Measurements from ENCODE around the gene DNAJC10. TPM values are rescaled to one million over a fixed set of nuclear protein-coding genes. Genes with fewer than 3 reads are reported as not detected.

DNAJC10 gene
- total RNA-seq, 2 experiments from 2014 or later: 34.0 to 34.1 TPM

GRCh38 chr2:182668671-182669070, 47.4 kb upstream of the DNAJC10 start:
- no peaks in the 10 kb centered on the region for H3K27me3 ChIP-seq (ENCODE audit: control insufficient read depth in 1 of 2, insufficient read depth in 2 of 2, low read length in 2 of 2)
- Mint-ChIP-seq H3K9me3 (no peaks in the 10 kb centered on the region), H3K4me3 (no peak overlapping the region), H3K36me3 (ENCODE audit: low read depth) (no peaks in the 10 kb centered on the region), H3K27me3 (no peaks in the 10 kb centered on the region), H3K27ac (no peak overlapping the region), H3K4me1 (ENCODE audit: low read depth) (no peaks in the 10 kb centered on the region)
- DNase-seq: no peak
- no peak overlapping the region for H3K4me3 ChIP-seq (ENCODE audit: low read length)
- ChIA-PET CTCF (no interaction called here), POLR2A (no interaction called here)
- TF ChIP-seq, protein P1, sequence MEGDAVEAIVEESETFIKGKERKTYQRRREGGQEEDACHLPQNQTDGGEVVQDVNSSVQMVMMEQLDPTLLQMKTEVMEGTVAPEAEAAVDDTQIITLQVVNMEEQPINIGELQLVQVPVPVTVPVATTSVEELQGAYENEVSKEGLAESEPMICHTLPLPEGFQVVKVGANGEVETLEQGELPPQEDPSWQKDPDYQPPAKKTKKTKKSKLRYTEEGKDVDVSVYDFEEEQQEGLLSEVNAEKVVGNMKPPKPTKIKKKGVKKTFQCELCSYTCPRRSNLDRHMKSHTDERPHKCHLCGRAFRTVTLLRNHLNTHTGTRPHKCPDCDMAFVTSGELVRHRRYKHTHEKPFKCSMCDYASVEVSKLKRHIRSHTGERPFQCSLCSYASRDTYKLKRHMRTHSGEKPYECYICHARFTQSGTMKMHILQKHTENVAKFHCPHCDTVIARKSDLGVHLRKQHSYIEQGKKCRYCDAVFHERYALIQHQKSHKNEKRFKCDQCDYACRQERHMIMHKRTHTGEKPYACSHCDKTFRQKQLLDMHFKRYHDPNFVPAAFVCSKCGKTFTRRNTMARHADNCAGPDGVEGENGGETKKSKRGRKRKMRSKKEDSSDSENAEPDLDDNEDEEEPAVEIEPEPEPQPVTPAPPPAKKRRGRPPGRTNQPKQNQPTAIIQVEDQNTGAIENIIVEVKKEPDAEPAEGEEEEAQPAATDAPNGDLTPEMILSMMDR (IDR thresholded peaks at IDR 0.05): no peak
- no peaks in the 10 kb centered on the region for H3K36me3 ChIP-seq (ENCODE audit: insufficient read depth, low read length)
- H3K9me3 ChIP-seq (ENCODE audit: control insufficient read depth in 1 of 2, insufficient read depth in 1 of 2, low read length in 2 of 2): no peaks in the 10 kb centered on the region
- H3K27ac ChIP-seq (ENCODE audit: low read depth in 1 of 2, low read length in 2 of 2): no peak overlapping the region
- intact Hi-C loops (cut with DNase I, micrococcal nuclease): loop anchor here (5.0 kb wide), 2 partner anchors 49 to 424 kb away; partner anchors contain the start of gene DNAJC10 (in 1 of the 2)
- no peaks in the 10 kb centered on the region for H3K4me1 ChIP-seq (ENCODE audit: insufficient read depth, low read length)
- no peak for ATAC-seq (ENCODE audit: poor library complexity)

GRCh38 chr2:182672466-182673165, 43.4 kb upstream of the DNAJC10 start:
- Histone ChIP-seq H3K27me3 (ENCODE audit: control insufficient read depth in 1 of 2, insufficient read depth in 2 of 2, low read length in 2 of 2) (peaks cover 0 to 4% of the 10 kb centered on the region in 2 experiments), H3K27ac (ENCODE audit: low read depth in 1 of 2, low read length in 2 of 2) (no peak overlapping the region), H3K4me3 (ENCODE audit: low read length) (no peak overlapping the region), H3K36me3 (ENCODE audit: insufficient read depth, low read length) (no peaks in the 10 kb centered on the region), H3K9me3 (ENCODE audit: control insufficient read depth in 1 of 2, insufficient read depth in 1 of 2, low read length in 2 of 2) (no peaks in the 10 kb centered on the region), H3K4me1 (ENCODE audit: insufficient read depth, low read length) (no peaks in the 10 kb centered on the region)
- ChIA-PET CTCF (no interaction called here), POLR2A (no interaction called here)
- no peak for ATAC-seq (ENCODE audit: poor library complexity)
- Mint-ChIP-seq H3K36me3 (ENCODE audit: low read depth) (no peaks in the 10 kb centered on the region), H3K4me3 (no peak overlapping the region), H3K27me3 (peaks cover 27% of the 10 kb centered on the region), H3K27ac (no peak overlapping the region), H3K4me1 (ENCODE audit: low read depth) (no peaks in the 10 kb centered on the region), H3K9me3 (peaks cover 4% of the 10 kb centered on the region)
- intact Hi-C loops (cut with DNase I, micrococcal nuclease): no loop called here
- DNase-seq: no peak
- TF ChIP-seq, protein P1 (IDR thresholded peaks at IDR 0.05): no peak

DNA sequence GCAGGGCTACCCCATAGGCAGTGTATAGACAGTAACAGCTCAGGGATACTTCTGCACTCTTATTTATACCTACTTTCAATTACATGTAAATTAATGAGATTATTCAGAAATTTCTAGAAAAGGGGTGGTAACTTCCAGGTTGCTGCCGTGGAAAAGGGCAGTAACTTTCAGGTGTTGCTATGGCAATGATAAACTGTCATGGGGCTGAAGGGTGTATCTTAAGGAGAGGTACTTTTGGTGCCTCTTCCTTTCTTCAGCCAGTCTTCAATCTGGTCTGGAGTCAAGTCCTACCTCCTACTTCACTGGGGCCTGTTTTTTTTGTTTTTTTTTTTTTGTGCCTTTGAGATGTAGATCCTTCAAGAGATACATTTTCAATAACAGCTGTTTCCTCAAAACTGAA, 35.2 kb upstream of the DNAJC10 start:
- ChIA-PET POLR2A (no interaction called here), CTCF (interaction anchor here (1.4 kb wide), 1 partner anchor 98 kb away, joined by 3 read pairs; no protein-coding TSS in a partner anchor)
- peaks cover 37% of the 10 kb centered on the region for H3K27me3 Mint-ChIP-seq
- H3K36me3 ChIP-seq (ENCODE audit: insufficient read depth, low read length): no peaks in the 10 kb centered on the region
- TF ChIP-seq, protein P1 (IDR thresholded peaks at IDR 0.05): no peak
- H3K27ac Mint-ChIP-seq: no peak overlapping the region
- no peak overlapping the region for H3K27ac ChIP-seq (ENCODE audit: low read depth in 1 of 2, low read length in 2 of 2)
- no peaks in the 10 kb centered on the region for H3K36me3 Mint-ChIP-seq (ENCODE audit: low read depth)
- DNase-seq: no peak
- no peaks in the 10 kb centered on the region for H3K4me1 ChIP-seq (ENCODE audit: insufficient read depth, low read length)
- no peak overlapping the region for H3K4me3 Mint-ChIP-seq
- no peaks in the 10 kb centered on the region for H3K4me1 Mint-ChIP-seq (ENCODE audit: low read depth)
- H3K4me3 ChIP-seq (ENCODE audit: low read length): no peak overlapping the region
- intact Hi-C loops (cut with DNase I, micrococcal nuclease): no loop called here
- peaks cover 3% of the 10 kb centered on the region for H3K9me3 Mint-ChIP-seq
- H3K9me3 ChIP-seq (ENCODE audit: control insufficient read depth in 1 of 2, insufficient read depth in 1 of 2, low read length in 2 of 2): no peaks in the 10 kb centered on the region
- H3K27me3 ChIP-seq (ENCODE audit: control insufficient read depth in 1 of 2, insufficient read depth in 2 of 2, low read length in 2 of 2): peaks cover 5 to 9% of the 10 kb centered on the region in 2 experiments
- no peak for ATAC-seq (ENCODE audit: poor library complexity)

All from CD4-positive, alpha-beta T cell (primary cell).